IPS-18c (cell line): ENCODE measurements around the gene ATF4.

ENCODE experiments used
- H3K4me3 ChIP-seq: 2 replicates; pipeline ENCODE4 v1.7.0; 2013; ENCODE audit warnings: low read depth, mild to moderate bottlenecking, low read length, moderate library complexity; ENCODE audit not compliant: insufficient read depth
- H3K9me3 ChIP-seq: one replicate; pipeline ENCODE4 v1.6.1; 2013; ENCODE audit warnings: mild to moderate bottlenecking, low read length, moderate library complexity; ENCODE audit not compliant: control insufficient read depth, insufficient read depth

ATF4 gene

GRCh38 chr22:39520226-39521105 lies at the start of gene ATF4:
Gene ATF4, plus strand, starts transcription at chr22:39520562. Its CDS starts 884 bp downstream, at chr22:39521446.
- Histone ChIP-seq H3K9me3 (peaks cover 4% of the 10 kb centered on the region), H3K4me3 (peak within 1 kb of the TSS; percentile 98)

- no peak overlapping the region for H3K4me3 ChIP-seq
- H3K9me3 ChIP-seq, result no peaks in the 10 kb centered on the region
Measured at GRCh38 chr22:39471381-39472141, 48.8 kb upstream of the ATF4 start.

- no peaks in the 10 kb centered on the region for H3K9me3 ChIP-seq
- no peak overlapping the region for H3K4me3 ChIP-seq
Measured at GRCh38 chr22:39472570-39473556, 47.5 kb upstream of the ATF4 start.

- Histone ChIP-seq H3K9me3 (no peaks in the 10 kb centered on the region), H3K4me3 (no peak overlapping the region)
Measured at GRCh38 chr22:39473851-39474250, 46.5 kb upstream of the ATF4 start.

GRCh38 chr22:39474351-39475111 lies 45.8 kb upstream of the ATF4 start:
- no peaks in the 10 kb centered on the region for H3K9me3 ChIP-seq
- H3K4me3 ChIP-seq, result no peak overlapping the region

- Histone ChIP-seq H3K4me3 (no peak overlapping the region), H3K9me3 (no peaks in the 10 kb centered on the region)
Measured at GRCh38 chr22:39475337-39475736, 45.0 kb upstream of the ATF4 start.

- no peak overlapping the region for H3K4me3 ChIP-seq
- no peaks in the 10 kb centered on the region for H3K9me3 ChIP-seq
Measured at GRCh38 chr22:39475902-39476301, 44.5 kb upstream of the ATF4 start.

GRCh38 chr22:39476664-39477063 lies 43.7 kb upstream of the ATF4 start:
- Histone ChIP-seq H3K4me3 (no peak overlapping the region), H3K9me3 (no peaks in the 10 kb centered on the region)

- Histone ChIP-seq H3K9me3 (no peaks in the 10 kb centered on the region), H3K4me3 (no peak overlapping the region)
Measured at GRCh38 chr22:39477542-39477941, 42.8 kb upstream of the ATF4 start.

GRCh38 chr22:39478441-39478850 lies 41.9 kb upstream of the ATF4 start:
- H3K9me3 ChIP-seq, result no peaks in the 10 kb centered on the region

GRCh38 chr22:39479254-39479653 lies 41.1 kb upstream of the ATF4 start:
- Histone ChIP-seq H3K9me3 (no peaks in the 10 kb centered on the region), H3K4me3 (no peak overlapping the region)

More at GRCh38 chr22:39478441-39478850, 41.9 kb upstream of the ATF4 start:
- no peak overlapping the region for H3K4me3 ChIP-seq

GRCh38 chr22:39480557-39480956 lies 39.8 kb upstream of the ATF4 start:
- Histone ChIP-seq H3K9me3 (no peaks in the 10 kb centered on the region), H3K4me3 (no peak overlapping the region)

GRCh38 chr22:39481054-39481453 lies 39.3 kb upstream of the ATF4 start:
- H3K9me3 ChIP-seq, result no peaks in the 10 kb centered on the region

GRCh38 chr22:39481595-39481994 lies 38.8 kb upstream of the ATF4 start:
- Histone ChIP-seq H3K9me3 (no peaks in the 10 kb centered on the region), H3K4me3 (no peak overlapping the region)

More at GRCh38 chr22:39481054-39481453, 39.3 kb upstream of the ATF4 start:
- H3K4me3 ChIP-seq, result no peak overlapping the region

- Histone ChIP-seq H3K9me3 (no peaks in the 10 kb centered on the region), H3K4me3 (no peak overlapping the region)
Measured at GRCh38 chr22:39482768-39483167, 37.6 kb upstream of the ATF4 start.
